Stimulated activated naive CD8-positive, alpha-beta T cell treated with anti-CD3 and anti-CD28 coated beads, Interleukin-15, amount 100 ng/mL, for 72 hours (primary cell): ENCODE data around the gene PIP5K1B.
"Not testable (repeated sequence)": the region's sequence is repeated elsewhere in the genome, so short reads cannot be mapped to it uniquely, and the experiment has no call there.

Experiments
- ATAC-seq: fragments of 150-1000 bp; cut with Tn5 transposase; 2 replicates; pipeline ENCODE4 v1.10.0; 2021; ENCODE audit warnings: mild to moderate bottlenecking, moderate library complexity
- DNase-seq, 2 donors: peaks; one replicate each; pipeline ENCODE4 v3.0.0; 2021 to 2022
- H3K27ac Mint-ChIP-seq, 2 donors: one replicate each; pipeline ENCODE4 v1.8.0; 2022; ENCODE audit warnings: mild to moderate bottlenecking in 2 of 2, mixed read lengths in 2 of 2, moderate library complexity in 2 of 2
- H3K27me3 Mint-ChIP-seq: one replicate; pipeline ENCODE4 v1.8.0; 2022; ENCODE audit warnings: mixed read lengths
- H3K4me1 Mint-ChIP-seq: one replicate; pipeline ENCODE4 v1.8.0; 2022; ENCODE audit warnings: mild to moderate bottlenecking, mixed read lengths
- H3K4me3 Mint-ChIP-seq, 2 donors: one replicate each; pipeline ENCODE4 v1.8.0; 2022; ENCODE audit warnings: mild to moderate bottlenecking in 2 of 2, mixed read lengths in 2 of 2, moderate library complexity in 1 of 2
- H3K9me3 Mint-ChIP-seq, 2 donors: one replicate each; pipeline ENCODE4 v1.8.0; 2022; ENCODE audit warnings: mixed read lengths in 2 of 2

PIP5K1B gene

GRCh38 chr9:68704814-68705530 lies at the start of gene PIP5K1B:
Gene PIP5K1B, plus strand, starts transcription at chr9:68705240. Its CDS starts 117,375 bp downstream, at chr9:68822615.
- Mint-ChIP-seq H3K4me3 (peak within 1 kb of the TSS; percentile 94 to 97), H3K4me1 (peaks cover 14% of the 10 kb centered on the region), H3K9me3 (no peaks in the 10 kb centered on the region), H3K27ac (peak within 1 kb of the TSS in 1 of 2 donors; percentile 90), H3K27me3 (peaks cover 90% of the 10 kb centered on the region)
- ATAC-seq: peak; percentile 85
- peak; percentile 50 to 61 for DNase-seq

GRCh38 chr9:68664036-68664435 lies 41.0 kb upstream of the PIP5K1B start:
- no peak overlapping the region for H3K27ac Mint-ChIP-seq
- H3K4me1 Mint-ChIP-seq: peaks cover 7% of the 10 kb centered on the region
- H3K4me3 Mint-ChIP-seq: no peak overlapping the region
- peaks cover 0 to 6% of the 10 kb centered on the region in 2 donors for H3K9me3 Mint-ChIP-seq
- no peak for DNase-seq
- ATAC-seq: no peak
- H3K27me3 Mint-ChIP-seq: peaks cover 37% of the 10 kb centered on the region

GRCh38 chr9:68668127-68668526 lies 36.9 kb upstream of the PIP5K1B start:
- no peak overlapping the region for H3K4me3 Mint-ChIP-seq
- peak overlapping the region in 1 of 2 donors; percentile 81 for H3K27ac Mint-ChIP-seq
- H3K9me3 Mint-ChIP-seq: no peaks in the 10 kb centered on the region
- DNase-seq (no peak), ATAC-seq (no peak)
- peaks cover 7% of the 10 kb centered on the region for H3K4me1 Mint-ChIP-seq
- H3K27me3 Mint-ChIP-seq: peaks cover 12% of the 10 kb centered on the region

- H3K27ac Mint-ChIP-seq: no peak overlapping the region
- peaks cover 9% of the 10 kb centered on the region for H3K27me3 Mint-ChIP-seq
- no peak overlapping the region for H3K4me3 Mint-ChIP-seq
- DNase-seq (no peak), ATAC-seq (no peak)
- H3K4me1 Mint-ChIP-seq: peaks cover 7% of the 10 kb centered on the region
- H3K9me3 Mint-ChIP-seq: no peaks in the 10 kb centered on the region
Observed at GRCh38 chr9:68669218-68669617, 35.8 kb upstream of the PIP5K1B start.

GRCh38 chr9:68672215-68672614 lies 32.8 kb upstream of the PIP5K1B start:
- DNase-seq: no peak
- Mint-ChIP-seq H3K4me3 (no peak overlapping the region), H3K4me1 (peaks cover 7% of the 10 kb centered on the region), H3K27ac (peak overlapping the region in 1 of 2 donors; percentile 43), H3K9me3 (no peaks in the 10 kb centered on the region), H3K27me3 (peaks cover 37% of the 10 kb centered on the region)
- no peak for ATAC-seq

- no peak overlapping the region for H3K4me3 Mint-ChIP-seq
- H3K4me1 Mint-ChIP-seq: peaks cover 7% of the 10 kb centered on the region
- ATAC-seq (no peak), DNase-seq (no peak)
- H3K9me3 Mint-ChIP-seq: no peaks in the 10 kb centered on the region
- peaks cover 39% of the 10 kb centered on the region for H3K27me3 Mint-ChIP-seq
- H3K27ac Mint-ChIP-seq: no peak overlapping the region
Observed at GRCh38 chr9:68672625-68673024, 32.4 kb upstream of the PIP5K1B start.

- Mint-ChIP-seq H3K4me3 (no peak overlapping the region), H3K4me1 (peaks cover 5% of the 10 kb centered on the region), H3K27ac (no peak overlapping the region), H3K27me3 (peaks cover 36% of the 10 kb centered on the region), H3K9me3 (no peaks in the 10 kb centered on the region)
- no peak for DNase-seq
- ATAC-seq: peak; percentile 60
Observed at GRCh38 chr9:68678430-68678829, 26.6 kb upstream of the PIP5K1B start.

GRCh38 chr9:68683433-68683832 lies 21.6 kb upstream of the PIP5K1B start:
- Mint-ChIP-seq H3K27me3 (peaks cover 28% of the 10 kb centered on the region), H3K4me1 (peaks cover 13% of the 10 kb centered on the region), H3K27ac (no peak overlapping the region), H3K9me3 (no peaks in the 10 kb centered on the region), H3K4me3 (peak overlapping the region in 1 of 2 donors; percentile 57)
- ATAC-seq: no peak
- no peak for DNase-seq

- H3K4me3 Mint-ChIP-seq: no peak overlapping the region
- H3K9me3 Mint-ChIP-seq: no peaks in the 10 kb centered on the region
- H3K27me3 Mint-ChIP-seq: peaks cover 39% of the 10 kb centered on the region
- no peak for DNase-seq
- no peak for ATAC-seq
- peaks cover 13% of the 10 kb centered on the region for H3K4me1 Mint-ChIP-seq
- H3K27ac Mint-ChIP-seq: no peak overlapping the region
Observed at GRCh38 chr9:68685213-68685612, 19.8 kb upstream of the PIP5K1B start.

GRCh38 chr9:68685770-68686169 lies 19.3 kb upstream of the PIP5K1B start:
- peak; percentile 10 to 37 for DNase-seq
- Mint-ChIP-seq H3K4me3 (no peak overlapping the region), H3K4me1 (peaks cover 13% of the 10 kb centered on the region), H3K27me3 (peaks cover 39% of the 10 kb centered on the region), H3K27ac (no peak overlapping the region), H3K9me3 (no peaks in the 10 kb centered on the region)
- peak; percentile 78 for ATAC-seq

GRCh38 chr9:68690088-68690487 lies 15.0 kb upstream of the PIP5K1B start:
- H3K4me3 Mint-ChIP-seq: no peak overlapping the region
- ATAC-seq (no peak), DNase-seq (no peak)
- H3K27ac Mint-ChIP-seq: no peak overlapping the region
- peaks cover 60% of the 10 kb centered on the region for H3K27me3 Mint-ChIP-seq
- H3K4me1 Mint-ChIP-seq: no peaks in the 10 kb centered on the region
- H3K9me3 Mint-ChIP-seq: no peaks in the 10 kb centered on the region

GRCh38 chr9:68692519-68692918 lies 12.5 kb upstream of the PIP5K1B start:
- no peak overlapping the region for H3K4me3 Mint-ChIP-seq
- H3K9me3 Mint-ChIP-seq: no peaks in the 10 kb centered on the region
- no peak for DNase-seq
- H3K4me1 Mint-ChIP-seq: no peaks in the 10 kb centered on the region
- no peak overlapping the region for H3K27ac Mint-ChIP-seq
- no peak for ATAC-seq
- peaks cover 65% of the 10 kb centered on the region for H3K27me3 Mint-ChIP-seq

- H3K27ac Mint-ChIP-seq: peak overlapping the region in 1 of 2 donors; percentile 72
- H3K4me1 Mint-ChIP-seq: no peaks in the 10 kb centered on the region
- ATAC-seq (no peak), DNase-seq (no peak)
- no peaks in the 10 kb centered on the region for H3K9me3 Mint-ChIP-seq
- H3K4me3 Mint-ChIP-seq: no peak overlapping the region
- H3K27me3 Mint-ChIP-seq: peaks cover 69% of the 10 kb centered on the region
Observed at GRCh38 chr9:68694125-68694524, 10.9 kb upstream of the PIP5K1B start.

GRCh38 chr9:68697851-68698250 lies 7.2 kb upstream of the PIP5K1B start:
- no peaks in the 10 kb centered on the region for H3K4me1 Mint-ChIP-seq
- DNase-seq: no peak
- peaks cover 81% of the 10 kb centered on the region for H3K27me3 Mint-ChIP-seq
- no peak overlapping the region for H3K4me3 Mint-ChIP-seq
- no peaks in the 10 kb centered on the region for H3K9me3 Mint-ChIP-seq
- no peak for ATAC-seq
- no peak overlapping the region for H3K27ac Mint-ChIP-seq

GRCh38 chr9:68698943-68699509 lies 6.0 kb upstream of the PIP5K1B start:
- ATAC-seq: no peak
- Mint-ChIP-seq H3K4me3 (no peak overlapping the region), H3K27me3 (peaks cover 84% of the 10 kb centered on the region), H3K4me1 (no peaks in the 10 kb centered on the region), H3K9me3 (no peaks in the 10 kb centered on the region), H3K27ac (no peak overlapping the region)
- no peak for DNase-seq

- peaks cover 84% of the 10 kb centered on the region for H3K27me3 Mint-ChIP-seq
- not testable (repeated sequence) for H3K27ac Mint-ChIP-seq, H3K9me3 Mint-ChIP-seq, DNase-seq, ATAC-seq, H3K4me1 Mint-ChIP-seq, H3K4me3 Mint-ChIP-seq
Observed at GRCh38 chr9:68699625-68700024, 5.4 kb upstream of the PIP5K1B start.
